Neural crest cell (in vitro differentiated cells): ENCODE results near the gene CIAO2A. TPM values are rescaled to one million over a fixed set of nuclear protein-coding genes. Genes with fewer than 3 reads are reported as not detected.

Source experiments
- DNase-seq: peaks from one replicate; pipeline ENCODE4 v3.0.0; 2021; ENCODE audit warnings: low read depth, mixed read lengths, low spot score
- H3K27ac Mint-ChIP-seq: one replicate; pipeline ENCODE4 v1.8.0; 2021; ENCODE audit warnings: mild to moderate bottlenecking, mixed read lengths; ENCODE audit not compliant: unreplicated experiment
- H3K27me3 Mint-ChIP-seq: 2 replicates; pipeline ENCODE4 v1.8.0; 2021; ENCODE audit warnings: low read depth, mild to moderate bottlenecking, mixed read lengths
- H3K36me3 Mint-ChIP-seq: 2 replicates; pipeline ENCODE4 v1.8.0; 2021; ENCODE audit warnings: low read depth, mild to moderate bottlenecking, mixed read lengths
- H3K4me1 Mint-ChIP-seq: 2 replicates; pipeline ENCODE4 v1.8.0; 2021; ENCODE audit warnings: mixed read lengths
- H3K4me3 Mint-ChIP-seq: one replicate; pipeline ENCODE4 v1.8.0; 2021; ENCODE audit warnings: mild to moderate bottlenecking, mixed read lengths
- H3K9me3 Mint-ChIP-seq: 2 replicates; pipeline ENCODE4 v1.8.0; 2021; ENCODE audit warnings: mixed read lengths
- total RNA-seq: library from RNA; stranded (reverse); gene quantifications from 2 replicates; pipeline ENCODE4 v1.2.1, GENCODE V29; 2021
- TF ChIP-seq, protein P1 (sequence below): fragments of 200-600 bp; sonication (generic); conservative IDR thresholded peaks from 2 replicates; pipeline ENCODE4 v1.5.0; 2021; ENCODE audit warnings: antibody characterized with exemption, mild to moderate bottlenecking

Gene CIAO2A
- total RNA-seq, 1 donor from 2014 or later, result 66.1 TPM

DNA sequence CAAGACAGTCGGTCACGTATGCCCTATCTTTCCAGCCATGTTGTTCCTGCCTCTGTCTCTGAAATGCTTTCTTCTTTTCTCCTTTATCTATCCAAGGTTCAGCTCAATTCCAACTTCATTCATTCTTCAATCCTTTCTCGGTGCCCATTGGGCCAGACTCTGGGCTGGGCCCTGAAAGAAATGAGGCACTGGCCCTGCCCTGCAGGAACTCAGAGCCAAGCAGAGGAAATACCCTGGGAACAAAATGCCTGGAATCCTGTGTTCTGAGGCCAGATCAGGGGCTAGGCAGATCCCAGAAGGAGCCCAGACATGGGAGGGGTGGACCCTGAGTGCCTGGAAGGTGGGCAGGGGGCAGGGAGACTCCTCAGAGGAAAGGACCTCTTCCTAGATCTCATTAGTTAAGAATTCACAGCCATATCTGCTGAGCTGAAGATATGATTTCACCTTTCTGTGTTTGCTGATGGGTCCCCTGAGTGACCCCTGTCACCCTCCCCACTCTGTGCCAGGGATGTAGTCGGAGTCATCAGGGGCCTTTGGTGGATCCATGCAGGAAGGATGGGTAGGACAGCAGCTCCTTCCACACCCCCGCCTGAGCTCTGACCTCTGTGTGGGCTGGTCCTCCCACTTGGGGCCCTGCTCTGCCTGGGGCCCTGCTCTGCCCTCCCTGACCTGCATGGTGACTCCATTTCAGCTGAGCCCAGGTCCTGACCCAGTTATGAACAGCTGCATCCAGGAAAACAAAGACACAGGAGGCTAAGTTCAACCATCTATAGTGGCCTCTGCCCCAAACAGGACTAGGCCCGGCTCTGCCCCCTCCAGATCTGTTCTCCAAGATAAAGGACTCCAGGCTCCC, 42.0 kb downstream of the CIAO2A start:
- H3K9me3 Mint-ChIP-seq, result no peaks in the 10 kb centered on the region
- TF ChIP-seq, protein P1, sequence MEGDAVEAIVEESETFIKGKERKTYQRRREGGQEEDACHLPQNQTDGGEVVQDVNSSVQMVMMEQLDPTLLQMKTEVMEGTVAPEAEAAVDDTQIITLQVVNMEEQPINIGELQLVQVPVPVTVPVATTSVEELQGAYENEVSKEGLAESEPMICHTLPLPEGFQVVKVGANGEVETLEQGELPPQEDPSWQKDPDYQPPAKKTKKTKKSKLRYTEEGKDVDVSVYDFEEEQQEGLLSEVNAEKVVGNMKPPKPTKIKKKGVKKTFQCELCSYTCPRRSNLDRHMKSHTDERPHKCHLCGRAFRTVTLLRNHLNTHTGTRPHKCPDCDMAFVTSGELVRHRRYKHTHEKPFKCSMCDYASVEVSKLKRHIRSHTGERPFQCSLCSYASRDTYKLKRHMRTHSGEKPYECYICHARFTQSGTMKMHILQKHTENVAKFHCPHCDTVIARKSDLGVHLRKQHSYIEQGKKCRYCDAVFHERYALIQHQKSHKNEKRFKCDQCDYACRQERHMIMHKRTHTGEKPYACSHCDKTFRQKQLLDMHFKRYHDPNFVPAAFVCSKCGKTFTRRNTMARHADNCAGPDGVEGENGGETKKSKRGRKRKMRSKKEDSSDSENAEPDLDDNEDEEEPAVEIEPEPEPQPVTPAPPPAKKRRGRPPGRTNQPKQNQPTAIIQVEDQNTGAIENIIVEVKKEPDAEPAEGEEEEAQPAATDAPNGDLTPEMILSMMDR, result no peak
- H3K27me3 Mint-ChIP-seq, result peaks cover 4% of the 10 kb centered on the region
- no peak for DNase-seq
- H3K27ac Mint-ChIP-seq, result peak overlapping the region; percentile 7
- no peaks in the 10 kb centered on the region for H3K36me3 Mint-ChIP-seq
- H3K4me3 Mint-ChIP-seq, result peak overlapping the region; percentile 34
- peaks cover 41% of the 10 kb centered on the region for H3K4me1 Mint-ChIP-seq

DNA sequence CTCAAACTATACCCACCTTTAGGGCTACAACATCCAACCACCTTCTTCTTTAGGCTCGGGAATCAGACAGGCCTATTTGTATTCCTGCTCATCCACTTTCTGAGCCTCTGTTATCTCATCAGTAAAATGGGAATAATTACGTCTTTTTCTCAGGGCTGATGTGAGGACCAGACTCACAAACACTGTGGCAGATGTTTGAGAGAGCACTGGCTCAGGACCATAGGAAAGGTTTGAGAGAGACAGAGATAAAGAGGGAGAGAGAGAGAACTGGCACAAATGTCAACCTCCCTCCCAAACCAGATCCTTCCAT, 42.6 kb downstream of the CIAO2A start:
- DNase-seq, result no peak
- peaks cover 43% of the 10 kb centered on the region for H3K4me1 Mint-ChIP-seq
- H3K9me3 Mint-ChIP-seq, result no peaks in the 10 kb centered on the region
- no peaks in the 10 kb centered on the region for H3K36me3 Mint-ChIP-seq
- H3K4me3 Mint-ChIP-seq, result peak overlapping the region; percentile 34
- TF ChIP-seq, protein P1, result no peak
- H3K27me3 Mint-ChIP-seq, result peaks cover 5% of the 10 kb centered on the region
- H3K27ac Mint-ChIP-seq, result no peak overlapping the region

DNA sequence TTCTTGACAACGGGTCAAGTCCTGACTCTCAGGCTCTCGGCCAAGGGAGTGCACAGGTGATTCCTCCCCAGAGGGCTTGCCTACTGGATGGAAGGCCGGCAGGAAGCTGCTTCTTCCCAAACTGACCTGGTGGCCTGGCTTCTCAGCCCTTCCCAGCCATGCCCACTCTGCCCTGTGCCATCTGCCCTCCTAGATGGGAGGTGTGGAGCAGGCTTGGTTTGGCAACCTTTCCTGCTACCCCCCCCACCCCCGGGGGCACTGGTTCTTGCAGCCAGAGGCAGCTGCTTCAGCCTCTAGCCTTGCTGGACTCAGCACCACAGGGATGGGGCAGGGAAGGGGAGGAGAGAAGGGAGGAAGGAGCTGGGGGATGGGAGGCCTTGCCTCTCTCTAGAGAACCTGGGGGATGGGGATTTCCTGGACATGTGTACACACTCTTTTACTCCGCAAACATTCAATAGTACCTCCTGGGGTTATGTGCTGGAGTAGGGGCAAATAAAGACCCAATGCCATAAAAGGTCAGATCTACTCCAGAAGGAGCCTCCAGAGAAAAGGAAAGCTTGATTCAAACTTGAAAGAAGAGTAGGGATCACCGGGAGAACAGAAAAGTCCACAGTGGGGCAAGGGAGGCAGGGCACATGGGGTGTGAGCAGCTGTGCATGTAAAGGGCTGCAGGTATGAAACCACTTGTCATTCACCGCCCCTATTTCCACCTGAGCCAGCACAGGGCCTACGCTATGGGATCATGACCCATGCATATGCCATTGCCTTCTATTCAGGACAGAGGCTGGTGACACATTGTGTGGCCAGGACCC, 43.2 kb downstream of the CIAO2A start:
- TF ChIP-seq, protein P1, result no peak
- no peaks in the 10 kb centered on the region for H3K36me3 Mint-ChIP-seq
- peaks cover 43% of the 10 kb centered on the region for H3K4me1 Mint-ChIP-seq
- H3K27ac Mint-ChIP-seq, result peak overlapping the region; percentile 3
- DNase-seq, result no peak
- no peaks in the 10 kb centered on the region for H3K9me3 Mint-ChIP-seq
- peaks cover 5% of the 10 kb centered on the region for H3K27me3 Mint-ChIP-seq
- H3K4me3 Mint-ChIP-seq, result peak overlapping the region; percentile 54

GRCh38 chr15:64048781-64049460, 44.7 kb downstream of the CIAO2A start:
- Mint-ChIP-seq H3K9me3 (no peaks in the 10 kb centered on the region), H3K4me3 (peak overlapping the region; percentile 27), H3K36me3 (no peaks in the 10 kb centered on the region), H3K4me1 (peaks cover 47% of the 10 kb centered on the region), H3K27ac (no peak overlapping the region), H3K27me3 (peaks cover 5% of the 10 kb centered on the region)
- no peak for DNase-seq
- TF ChIP-seq, protein P1, result no peak

DNA sequence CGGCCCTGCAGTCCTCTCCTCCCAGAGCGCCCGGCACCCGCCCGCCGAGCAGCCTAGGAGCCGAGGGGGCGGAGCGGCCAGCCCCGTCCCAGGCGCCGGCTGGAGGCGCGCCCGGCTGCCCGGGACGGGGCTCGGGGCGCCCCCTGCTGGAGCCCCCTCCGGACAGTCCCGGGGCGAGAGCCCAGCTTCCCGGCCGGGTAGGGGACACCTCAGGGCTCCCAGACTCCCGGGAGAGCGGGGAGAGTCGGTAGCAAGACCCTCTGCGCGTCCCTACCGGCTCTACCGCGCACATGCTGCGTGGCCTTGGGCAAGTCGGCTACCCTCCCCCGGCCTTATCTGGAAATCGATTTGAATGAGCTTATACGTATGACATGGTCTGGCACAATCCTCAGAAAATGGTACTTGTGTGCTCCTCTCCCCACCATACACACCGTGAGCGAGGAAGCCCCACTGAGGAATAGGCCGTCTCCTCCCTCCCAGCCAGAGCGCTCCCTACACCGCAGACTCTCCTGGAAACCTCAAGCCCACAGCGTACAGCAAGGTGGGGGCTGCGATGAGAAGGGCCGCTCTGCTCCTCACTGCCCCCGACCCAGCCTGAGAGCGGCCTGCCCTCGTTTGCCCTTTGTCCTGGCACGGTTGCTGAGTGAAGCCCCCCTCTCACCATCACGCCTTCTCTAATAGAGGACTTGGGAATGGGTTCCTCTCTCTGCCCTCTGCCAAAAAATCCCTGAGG, 47.1 kb downstream of the CIAO2A start, which contains the start of gene DAPK2:
TSS of gene DAPK2 (minus strand) at position 65 of the 733 bp plus-strand sequence. CDS start 6,224 bp downstream, outside the sequence.
- TF ChIP-seq, protein P1, result peak; percentile 83
- Mint-ChIP-seq H3K9me3 (no peaks in the 10 kb centered on the region), H3K27ac (peak within 1 kb of the TSS; percentile 72), H3K36me3 (no peaks in the 10 kb centered on the region), H3K27me3 (peaks cover 5% of the 10 kb centered on the region), H3K4me1 (peaks cover 23% of the 10 kb centered on the region), H3K4me3 (peak within 1 kb of the TSS; percentile 87)
- peak; percentile 70 for DNase-seq
